T follicular helper cell (primary cell): ENCODE data around the gene SLC26A11.
A peak's percentile ranks its signal among the peaks of the same experiment; 100 is the strongest.
"Not testable (repeated sequence)": the region's sequence is repeated elsewhere in the genome, so short reads cannot be mapped to it uniquely, and the experiment has no call there.

Experiments used
- DNase-seq: peaks from one replicate; pipeline ENCODE4 v3.0.0-alpha.2; 2020; ENCODE audit warnings: low read depth

Gene SLC26A11

GRCh38 chr17:80244871-80245509 is 24.8 kb downstream of the SLC26A11 start:
- DNase-seq = no peak

- DNase-seq = no peak
Observed at GRCh38 chr17:80245566-80246265, 25.5 kb downstream of the SLC26A11 start.

GRCh38 chr17:80246266-80246681 is 26.0 kb downstream of the SLC26A11 start:
- no peak for DNase-seq

- no peak for DNase-seq
Observed at GRCh38 chr17:80246726-80247125, 26.5 kb downstream of the SLC26A11 start.

- DNase-seq = no peak
Observed at GRCh38 chr17:80247561-80247960, 27.3 kb downstream of the SLC26A11 start.

GRCh38 chr17:80248001-80248893 is 28.0 kb downstream of the SLC26A11 start:
- DNase-seq = no peak

GRCh38 chr17:80248894-80249710 is 28.9 kb downstream of the SLC26A11 start:
- DNase-seq = no peak

- DNase-seq = no peak
Observed at GRCh38 chr17:80251966-80252365, 31.7 kb downstream of the SLC26A11 start.

- peak; percentile 83 for DNase-seq
Observed at GRCh38 chr17:80252871-80253270, 32.6 kb downstream of the SLC26A11 start.

- no peak for DNase-seq
Observed at GRCh38 chr17:80253631-80254395, 33.6 kb downstream of the SLC26A11 start.

- DNase-seq = peak; percentile 43
Observed at GRCh38 chr17:80254396-80255251, 34.4 kb downstream of the SLC26A11 start.

- no peak for DNase-seq
Observed at GRCh38 chr17:80256034-80256350, 35.8 kb downstream of the SLC26A11 start.

GRCh38 chr17:80257716-80258213 is 37.5 kb downstream of the SLC26A11 start:
- no peak for DNase-seq

GRCh38 chr17:80258296-80258695 is 38.1 kb downstream of the SLC26A11 start:
- not testable (repeated sequence) for DNase-seq

GRCh38 chr17:80259457-80260068 is 39.3 kb downstream of the SLC26A11 start:
- no peak for DNase-seq

GRCh38 chr17:80260069-80260535 is 39.9 kb downstream of the SLC26A11 start:
- DNase-seq = peak; percentile 78

GRCh38 chr17:80260791-80261158 is 40.5 kb downstream of the SLC26A11 start, which contains the start of gene RNF213:
Gene RNF213, plus strand, starts transcription at chr17:80260852. Its CDS starts 2,830 bp downstream, at chr17:80263682.
- DNase-seq = peak; percentile 42

GRCh38 chr17:80261159-80261894 is 41.1 kb downstream of the SLC26A11 start:
- DNase-seq = peak; percentile 64

GRCh38 chr17:80261895-80262279 is 41.7 kb downstream of the SLC26A11 start:
- DNase-seq = no peak
